Measurements from ENCODE around the gene ANKRD22. TPM values are rescaled to one million over a fixed set of nuclear protein-coding genes. Genes with fewer than 3 reads are reported as not detected.
"Not testable (repeated sequence)": the region's sequence is repeated elsewhere in the genome, so short reads cannot be mapped to it uniquely, and the experiment has no call there.

Gene ANKRD22
- total RNA-seq, 4 donors from 2014 or later = 3.0 to 12.2 (median 6.1) TPM; not detected in 1

DNA sequence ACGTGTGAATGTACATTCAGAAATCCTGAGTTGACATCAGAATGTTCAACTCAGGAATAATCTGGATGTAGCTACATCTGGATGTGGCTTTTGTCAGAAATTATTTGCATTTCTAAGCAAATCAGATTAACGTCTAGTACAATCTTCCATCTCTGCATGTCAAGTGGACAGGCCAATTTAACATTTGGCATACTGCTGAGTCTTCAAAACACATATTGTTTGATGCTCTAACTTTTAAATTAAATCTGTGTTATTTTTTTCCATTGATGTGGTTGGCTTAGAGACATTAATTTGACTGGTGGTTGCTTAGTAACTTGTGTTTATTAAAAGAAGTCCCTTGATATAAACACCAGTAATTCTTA is 31.8 kb upstream of the ANKRD22 start:
- intact Hi-C loops (cut with DNase I; ENCODE audit: low total_unique reads) (no loop called here), in situ Hi-C loops (cut with MboI; ENCODE audit: low pct_ligation_motif_present in 1 of 4, low pct_unique_long_range_greater_than_20kb in 1 of 4, low sequenced_read_pairs in 3 of 4) (no loop called here)
- Histone ChIP-seq H3K4me1 (peaks cover 0 to 66% (median 28%) of the 10 kb centered on the region in 4 donors), H3K27me3 (no peaks in the 10 kb centered on the region), H3K27ac (peak overlapping the region; percentile 92 to 98 (median 96)), H3K9me3 (no peaks in the 10 kb centered on the region), H3K4me3 (no peak overlapping the region), H3K36me3 (no peaks in the 10 kb centered on the region)
- 46 to 51% methylated on average over 2 of the region's 2 CpGs for WGBS, 2 donors (ENCODE audit: low coverage in 1 of 2)
- DNase-seq = no peak
- TF ChIP-seq, protein P1, sequence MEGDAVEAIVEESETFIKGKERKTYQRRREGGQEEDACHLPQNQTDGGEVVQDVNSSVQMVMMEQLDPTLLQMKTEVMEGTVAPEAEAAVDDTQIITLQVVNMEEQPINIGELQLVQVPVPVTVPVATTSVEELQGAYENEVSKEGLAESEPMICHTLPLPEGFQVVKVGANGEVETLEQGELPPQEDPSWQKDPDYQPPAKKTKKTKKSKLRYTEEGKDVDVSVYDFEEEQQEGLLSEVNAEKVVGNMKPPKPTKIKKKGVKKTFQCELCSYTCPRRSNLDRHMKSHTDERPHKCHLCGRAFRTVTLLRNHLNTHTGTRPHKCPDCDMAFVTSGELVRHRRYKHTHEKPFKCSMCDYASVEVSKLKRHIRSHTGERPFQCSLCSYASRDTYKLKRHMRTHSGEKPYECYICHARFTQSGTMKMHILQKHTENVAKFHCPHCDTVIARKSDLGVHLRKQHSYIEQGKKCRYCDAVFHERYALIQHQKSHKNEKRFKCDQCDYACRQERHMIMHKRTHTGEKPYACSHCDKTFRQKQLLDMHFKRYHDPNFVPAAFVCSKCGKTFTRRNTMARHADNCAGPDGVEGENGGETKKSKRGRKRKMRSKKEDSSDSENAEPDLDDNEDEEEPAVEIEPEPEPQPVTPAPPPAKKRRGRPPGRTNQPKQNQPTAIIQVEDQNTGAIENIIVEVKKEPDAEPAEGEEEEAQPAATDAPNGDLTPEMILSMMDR (IDR thresholded peaks at IDR 0.05) = no peak
- no peak for TF ChIP-seq EP300 (IDR thresholded peaks at IDR 0.05; ENCODE audit: low read depth)
- no peak for TF ChIP-seq POLR2A (IDR thresholded peaks at IDR 0.05)
- no peak for TF ChIP-seq POLR2AphosphoS5 (IDR thresholded peaks at IDR 0.05)

DNA sequence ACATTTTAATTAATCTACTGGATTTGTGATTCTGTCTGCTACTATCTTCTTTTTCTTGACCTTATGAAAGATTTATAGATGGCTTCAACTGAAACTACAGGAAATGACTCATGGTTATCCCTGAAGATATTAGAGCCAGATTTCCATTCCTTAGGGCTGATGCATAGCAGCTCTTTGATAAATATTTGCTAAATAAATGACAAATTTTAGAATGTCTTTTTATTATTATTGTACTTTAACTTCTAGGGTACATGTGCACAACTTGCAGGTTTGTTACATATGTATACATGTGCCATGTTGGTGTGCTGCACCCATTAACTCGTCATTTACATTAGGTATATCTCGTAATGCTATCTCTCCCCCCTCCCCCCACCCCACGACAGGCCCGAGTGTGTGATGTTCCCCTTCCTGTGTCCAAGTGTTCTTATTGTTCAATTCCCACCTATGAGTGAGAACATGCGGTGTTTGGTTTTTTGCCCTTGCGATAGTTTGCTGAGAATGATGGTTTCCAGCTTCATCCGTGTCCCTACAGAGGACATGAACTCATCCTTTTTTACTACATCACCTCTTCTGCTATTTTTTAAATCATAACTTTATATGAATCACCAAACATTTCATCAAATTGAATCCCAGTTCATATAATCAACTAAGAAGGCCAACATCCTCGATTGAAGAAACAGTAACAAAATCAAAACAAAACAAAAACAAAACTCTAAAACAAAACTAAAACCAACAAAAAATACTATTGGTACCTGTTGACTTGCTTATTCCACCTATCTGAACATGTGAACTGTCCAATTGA is 31.2 kb upstream of the ANKRD22 start:
- peak overlapping the region in 1 of 4 donors; percentile 71 for H3K4me3 ChIP-seq
- peaks cover 0 to 61% (median 28%) of the 10 kb centered on the region in 4 donors for H3K4me1 ChIP-seq
- H3K36me3 ChIP-seq; H3K9me3 ChIP-seq; intact Hi-C loops (cut with DNase I; ENCODE audit: low total_unique reads); DNase-seq; H3K27me3 ChIP-seq; in situ Hi-C loops (cut with MboI; ENCODE audit: low pct_ligation_motif_present in 1 of 4, low pct_unique_long_range_greater_than_20kb in 1 of 4, low sequenced_read_pairs in 3 of 4): not testable (repeated sequence)
- peak overlapping the region; percentile 92 to 98 (median 96) for H3K27ac ChIP-seq
- peak in 2 of 3 donors; percentile 24 to 55 for TF ChIP-seq POLR2AphosphoS5 (IDR thresholded peaks at IDR 0.05)
- WGBS, 2 donors (ENCODE audit: low coverage in 1 of 2) = 47 to 50% methylated on average over 5 to 8 of the region's 8 CpGs

DNA sequence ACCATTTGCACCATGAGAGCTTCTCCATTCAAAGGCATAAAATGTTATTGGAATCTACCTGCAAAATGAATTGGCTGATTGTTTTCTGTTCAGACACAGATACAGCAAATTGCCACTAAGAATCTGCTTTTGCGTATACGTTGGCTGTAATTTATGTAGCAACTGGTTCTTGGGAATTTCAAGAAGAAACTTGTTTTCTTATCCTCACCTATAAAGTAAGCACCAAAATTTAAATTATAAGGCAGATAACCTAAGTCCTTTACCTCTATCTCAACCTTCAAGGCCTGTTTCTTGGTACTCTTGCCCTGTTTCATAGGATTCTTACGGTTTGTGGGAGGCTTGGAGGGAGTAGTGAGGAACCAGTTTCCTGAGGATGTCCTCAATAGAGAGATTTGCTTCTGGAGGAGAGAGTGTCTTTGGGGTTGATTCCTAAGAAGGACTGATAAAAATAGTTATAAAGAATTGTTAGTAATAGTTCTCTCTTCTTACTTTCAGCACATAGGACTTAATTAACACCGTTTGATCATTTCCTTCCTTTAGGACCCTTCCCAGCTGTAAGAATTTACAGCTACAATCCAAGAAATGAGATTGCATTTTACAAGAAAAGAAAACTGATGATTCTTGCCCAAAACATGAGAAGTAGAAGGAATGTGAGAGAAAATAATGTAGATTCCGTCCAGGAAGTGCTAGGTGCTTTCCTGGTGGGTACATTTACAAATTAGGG is 30.4 kb upstream of the ANKRD22 start:
- Histone ChIP-seq H3K36me3 (no peaks in the 10 kb centered on the region), H3K4me1 (peaks cover 0 to 59% (median 28%) of the 10 kb centered on the region in 4 donors), H3K4me3 (peak overlapping the region in 3 of 4 donors; percentile 62 to 72 (median 71)), H3K27me3 (no peaks in the 10 kb centered on the region), H3K27ac (peak overlapping the region; percentile 92 to 98 (median 96)), H3K9me3 (no peaks in the 10 kb centered on the region)
- WGBS, 2 donors (ENCODE audit: low coverage in 1 of 2) = 28 to 33% methylated on average over 5 of the region's 5 CpGs
- TF ChIP-seq EP300 (IDR thresholded peaks at IDR 0.05; ENCODE audit: low read depth) = no peak
- TF ChIP-seq POLR2AphosphoS5 (IDR thresholded peaks at IDR 0.05) = no peak
- in situ Hi-C loops (cut with MboI; ENCODE audit: low pct_ligation_motif_present in 1 of 4, low pct_unique_long_range_greater_than_20kb in 1 of 4, low sequenced_read_pairs in 3 of 4) (no loop called here), intact Hi-C loops (cut with DNase I; ENCODE audit: low total_unique reads) (no loop called here)
- no peak for DNase-seq

DNA sequence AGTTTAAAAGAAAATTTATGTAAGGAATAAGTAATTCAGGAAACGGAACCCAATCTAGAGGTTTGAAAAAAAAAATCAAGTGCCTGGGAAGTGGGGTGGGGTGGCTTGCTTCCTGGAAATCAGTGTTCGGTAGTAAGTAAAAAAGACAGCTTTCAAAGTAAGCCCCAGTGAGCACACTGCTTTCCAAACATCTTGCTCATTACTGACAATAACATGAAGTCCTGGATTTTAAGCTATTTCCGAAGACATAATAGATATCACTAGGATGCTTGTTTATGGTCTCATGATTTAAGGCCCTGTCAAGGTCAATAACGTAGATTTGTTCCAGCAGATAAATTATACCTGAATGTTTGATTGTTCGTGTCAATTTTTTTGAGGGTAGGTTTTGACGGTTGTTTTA is 29.7 kb upstream of the ANKRD22 start:
- in situ Hi-C loops (cut with MboI; ENCODE audit: low pct_ligation_motif_present in 1 of 4, low pct_unique_long_range_greater_than_20kb in 1 of 4, low sequenced_read_pairs in 3 of 4) = no loop called here
- Histone ChIP-seq H3K4me3 (peak overlapping the region; percentile 62 to 84 (median 72)), H3K36me3 (no peaks in the 10 kb centered on the region), H3K9me3 (no peaks in the 10 kb centered on the region), H3K27ac (peak overlapping the region; percentile 92 to 98 (median 96)), H3K27me3 (no peaks in the 10 kb centered on the region), H3K4me1 (peaks cover 0 to 54% (median 28%) of the 10 kb centered on the region in 4 donors)
- TF ChIP-seq POLR2A (IDR thresholded peaks at IDR 0.05) (no peak), POLR2AphosphoS5 (IDR thresholded peaks at IDR 0.05) (peak in 1 of 3 donors; percentile 30)
- DNase-seq = no peak
- WGBS, 2 donors (ENCODE audit: low coverage in 1 of 2) = 15% methylated on average over 6 of the region's 6 CpGs
- intact Hi-C loops (cut with DNase I; ENCODE audit: low total_unique reads) = no loop called here

DNA sequence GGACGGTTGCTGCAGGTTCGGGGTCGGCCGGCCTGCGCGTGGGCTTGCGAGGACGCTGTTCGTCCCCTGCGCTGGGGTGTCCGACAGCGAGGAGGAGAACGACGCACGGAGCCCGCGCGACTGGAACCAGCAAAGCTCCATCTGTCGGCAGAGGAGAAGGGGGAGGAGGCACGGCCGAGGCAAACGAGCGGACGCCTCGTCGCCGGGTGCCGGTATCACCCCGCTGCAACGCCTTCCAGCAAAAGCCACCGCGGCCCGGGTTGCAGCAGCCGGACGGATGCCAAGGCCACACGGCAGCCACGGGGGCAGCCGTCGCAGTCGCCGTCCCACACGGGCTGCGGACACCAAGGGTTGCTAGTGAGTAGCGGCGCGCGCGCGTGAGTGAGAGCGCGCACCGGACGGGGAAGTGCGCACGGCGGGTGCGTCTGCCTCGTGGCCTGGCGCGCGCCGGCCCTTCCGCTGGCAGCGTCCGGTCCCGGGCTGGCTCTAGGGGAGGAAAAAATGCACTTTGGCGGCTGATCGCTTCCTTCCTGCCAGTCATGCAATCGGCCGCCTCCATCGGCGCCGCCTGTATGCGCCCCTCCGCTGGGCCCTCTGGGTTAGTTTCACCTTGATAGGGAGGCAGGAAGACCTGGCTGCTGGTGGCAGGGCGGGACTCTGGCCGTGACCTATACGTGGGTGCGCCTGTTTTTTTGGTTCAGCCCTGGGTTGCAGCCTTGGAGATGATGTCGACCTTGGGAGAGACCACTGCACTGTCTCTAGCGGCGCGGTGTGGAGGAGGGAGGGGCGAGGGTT is 28.8 kb upstream of the ANKRD22 start:
- peak overlapping the region; percentile 62 to 84 (median 72) for H3K4me3 ChIP-seq
- H3K9me3 ChIP-seq = no peaks in the 10 kb centered on the region
- peak; percentile 85 for DNase-seq
- intact Hi-C loops (cut with DNase I; ENCODE audit: low total_unique reads) (no loop called here), in situ Hi-C loops (cut with MboI; ENCODE audit: low pct_ligation_motif_present in 1 of 4, low pct_unique_long_range_greater_than_20kb in 1 of 4, low sequenced_read_pairs in 3 of 4) (no loop called here)
- no peaks in the 10 kb centered on the region for H3K27me3 ChIP-seq
- TF ChIP-seq, protein P1 (IDR thresholded peaks at IDR 0.05) = no peak
- TF ChIP-seq EP300 (IDR thresholded peaks at IDR 0.05; ENCODE audit: low read depth) (no peak), POLR2A (IDR thresholded peaks at IDR 0.05) (peak; percentile 88), POLR2AphosphoS5 (IDR thresholded peaks at IDR 0.05) (peak; percentile 78 to 94 (median 90))
- H3K27ac ChIP-seq = peak overlapping the region; percentile 92 to 98 (median 96)
- 0% methylated on average over 2 to 44 of the region's 84 CpGs for WGBS, 2 donors (ENCODE audit: low coverage in 1 of 2)
- H3K4me1 ChIP-seq = peaks cover 0 to 54% (median 28%) of the 10 kb centered on the region in 4 donors
- no peaks in the 10 kb centered on the region for H3K36me3 ChIP-seq

Measured in transverse colon (tissue), 4 donors.